C4-2B (cell line): ENCODE results near the gene RNF144A.

ENCODE experiments used
- CTCF ChIP-seq: fragments of 450-650 bp; conservative IDR thresholded peaks from 2 replicates; pipeline ENCODE4 v1.5.1; 2017; ENCODE audit warnings: mild to moderate bottlenecking
- ZFX ChIP-seq: fragments of 450-650 bp; IDR thresholded peaks from 2 replicates; pipeline ENCODE4 v1.6.1; 2017

GRCh38 chr2:7028846-7029245 is 111.6 kb downstream of the RNF144A start:
- TF ChIP-seq CTCF (no peak), ZFX (no peak)
